Hematopoietic multipotent progenitor cell treated with erythropoietin and hydrocortisone succinate and interleukin-3 and kit ligand, for 17 days (in vitro differentiated cells): ENCODE results near the gene DNAI1.

Source experiments
- DNase-seq: peaks from one replicate; pipeline ENCODE4 v3.0.0-alpha.2; 2015; ENCODE audit warnings: low spot score

DNAI1 gene

GRCh38 chr9:34545497-34545896 lies 86.9 kb downstream of the DNAI1 start:
- DNase-seq, result no peak

- no peak for DNase-seq
Observed at GRCh38 chr9:34546102-34546833, 87.7 kb downstream of the DNAI1 start.

GRCh38 chr9:34546834-34547827 lies 88.5 kb downstream of the DNAI1 start:
- peak; percentile 34 for DNase-seq

- DNase-seq, result no peak
Observed at GRCh38 chr9:34547960-34548611, 89.5 kb downstream of the DNAI1 start.

GRCh38 chr9:34549407-34549732 lies 90.8 kb downstream of the DNAI1 start:
- no peak for DNase-seq

GRCh38 chr9:34550016-34550680 lies 91.5 kb downstream of the DNAI1 start:
- no peak for DNase-seq

- no peak for DNase-seq
Observed at GRCh38 chr9:34550681-34551270, 92.2 kb downstream of the DNAI1 start.

- DNase-seq, result no peak
Observed at GRCh38 chr9:34551751-34552605, 93.4 kb downstream of the DNAI1 start.

GRCh38 chr9:34552606-34552981 lies 94.0 kb downstream of the DNAI1 start:
- no peak for DNase-seq

- no peak for DNase-seq
Observed at GRCh38 chr9:34552986-34553385, 94.4 kb downstream of the DNAI1 start.

- no peak for DNase-seq
Observed at GRCh38 chr9:34553511-34554021, 95.0 kb downstream of the DNAI1 start.

- no peak for DNase-seq
Observed at GRCh38 chr9:34554211-34555001, 95.8 kb downstream of the DNAI1 start.

- no peak for DNase-seq
Observed at GRCh38 chr9:34555002-34555348, 96.4 kb downstream of the DNAI1 start.

GRCh38 chr9:34555500-34555899 lies 96.9 kb downstream of the DNAI1 start:
- no peak for DNase-seq

- DNase-seq, result no peak
Observed at GRCh38 chr9:34555936-34556525, 97.4 kb downstream of the DNAI1 start.

- no peak for DNase-seq
Observed at GRCh38 chr9:34556949-34557348, 98.3 kb downstream of the DNAI1 start.

GRCh38 chr9:34557426-34558321 lies 99.1 kb downstream of the DNAI1 start:
- no peak for DNase-seq

GRCh38 chr9:34558364-34558763 lies 99.8 kb downstream of the DNAI1 start:
- DNase-seq, result no peak
